CD14-positive monocyte (primary cell): ENCODE measurements around the gene DNAJC6. TPM values are rescaled to one million over a fixed set of nuclear protein-coding genes. Genes with fewer than 3 reads are reported as not detected.

Source experiments
- DNase-seq, 3 donors: peaks; one replicate each; pipeline ENCODE4 v3.0.0-alpha.2; 2011 to 2022
- H2AFZ ChIP-seq: 2 replicates; pipeline ENCODE4 v1.6.0; 2012; ENCODE audit warnings: mild to moderate bottlenecking, low read depth, low read length, inconsistent platforms; ENCODE audit not compliant: insufficient read depth, poor library complexity, severe bottlenecking
- H3K27ac ChIP-seq, 2 donors: 1 replicate in 1 of 2; 2 replicates in 1 of 2; pipeline ENCODE4 v1.5.1; 2012 to 2013; ENCODE audit warnings: low read length in 2 of 2, control low read depth in 1 of 2, inconsistent platforms in 1 of 2, low read depth in 1 of 2, mild to moderate bottlenecking in 1 of 2
- H3K27me3 ChIP-seq, 2 donors: one replicate each; pipeline versions ENCODE4 v1.6.0 to v1.6.1; 2011 to 2013; ENCODE audit warnings: low read length in 2 of 2; ENCODE audit not compliant: control insufficient read depth in 2 of 2, insufficient read depth in 2 of 2
- H3K36me3 ChIP-seq, 2 donors: replicated peaks in 1 of 2; 1 replicate in 1 of 2; 2 replicates in 1 of 2; pipeline versions ENCODE4 v1.5.1 to v1.6.1; 2012 to 2013; ENCODE audit warnings: low read length in 2 of 2, control low read depth in 1 of 2, inconsistent platforms in 1 of 2, mild to moderate bottlenecking in 1 of 2; ENCODE audit not compliant: insufficient read depth in 2 of 2, control insufficient read depth in 1 of 2
- H3K4me1 ChIP-seq, 2 donors: 1 replicate in 1 of 2; 2 replicates in 1 of 2; pipeline versions ENCODE4 v1.5.1 to v1.6.1; 2012 to 2013; ENCODE audit warnings: low read length in 2 of 2, control low read depth in 1 of 2, inconsistent platforms in 1 of 2, mild to moderate bottlenecking in 1 of 2, moderate library complexity in 1 of 2; ENCODE audit not compliant: insufficient read depth in 2 of 2, control insufficient read depth in 1 of 2
- H3K4me2 ChIP-seq: replicated peaks from 2 replicates; pipeline ENCODE3; 2012; ENCODE audit warnings: low read length, moderate library complexity, mild to moderate bottlenecking; ENCODE audit not compliant: poor library complexity, severe bottlenecking; ENCODE audit errors: extremely low read depth
- H3K4me3 ChIP-seq, 3 experiments: fragments of 200-600 bp in 1 of 3; sonication (generic) in 1 of 3; replicated peaks in 1 of 3; 1 replicate in 2 of 3; 2 replicates in 1 of 3; pipeline ENCODE4 v1.5.1; 2011 to 2013; ENCODE audit warnings: low read length in 3 of 3, mild to moderate bottlenecking in 3 of 3, control low read depth in 2 of 3, low read depth in 2 of 3, inconsistent platforms in 1 of 3, moderate library complexity in 1 of 3
- H3K79me2 ChIP-seq: 2 replicates; pipeline ENCODE4 v1.6.0; 2012; ENCODE audit warnings: mild to moderate bottlenecking, control low read depth, inconsistent platforms, low read length, moderate library complexity; ENCODE audit not compliant: insufficient read depth
- H3K9ac ChIP-seq: 2 replicates; pipeline ENCODE4 v1.6.0; 2017; ENCODE audit warnings: low read length, mild to moderate bottlenecking; ENCODE audit not compliant: insufficient read depth, poor library complexity, severe bottlenecking
- H3K9me3 ChIP-seq, 2 donors: replicated peaks in 1 of 2; 1 replicate in 1 of 2; 2 replicates in 1 of 2; pipeline versions ENCODE4 v1.5.1 to v1.6.1; 2012 to 2013; ENCODE audit warnings: low read length in 2 of 2, control low read depth in 1 of 2; ENCODE audit not compliant: control insufficient read depth in 1 of 2, insufficient read depth in 1 of 2
- H4K20me1 ChIP-seq: 2 replicates; pipeline ENCODE4 v1.6.0; 2012; ENCODE audit warnings: mild to moderate bottlenecking, low read length, control low read depth, moderate library complexity; ENCODE audit not compliant: insufficient read depth
- H3K27ac Mint-ChIP-seq, 7 donors: one replicate each; pipeline ENCODE4 v1.8.0; 2020; ENCODE audit warnings: mild to moderate bottlenecking in 7 of 7, mixed read lengths in 7 of 7, moderate library complexity in 6 of 7, inconsistent platforms in 2 of 7
- H3K27me3 Mint-ChIP-seq, 3 donors: one replicate each; pipeline ENCODE4 v1.8.0; 2021 to 2022; ENCODE audit warnings: low read depth in 3 of 3, mild to moderate bottlenecking in 3 of 3, mixed read lengths in 3 of 3, moderate library complexity in 3 of 3, inconsistent platforms in 1 of 3
- H3K36me3 Mint-ChIP-seq, 2 donors: one replicate each; pipeline ENCODE4 v1.8.0; 2020; ENCODE audit warnings: mixed read lengths in 2 of 2, inconsistent platforms in 1 of 2, mild to moderate bottlenecking in 1 of 2
- H3K4me1 Mint-ChIP-seq: one replicate; pipeline ENCODE4 v1.8.0; 2020; ENCODE audit warnings: mild to moderate bottlenecking, mixed read lengths
- H3K4me3 Mint-ChIP-seq, 2 donors: one replicate each; pipeline ENCODE4 v1.8.0; 2020; ENCODE audit warnings: mild to moderate bottlenecking in 2 of 2, mixed read lengths in 2 of 2, moderate library complexity in 1 of 2
- H3K9me3 Mint-ChIP-seq, 7 donors: one replicate each; pipeline ENCODE4 v1.8.0; 2020 to 2022; ENCODE audit warnings: mixed read lengths in 7 of 7, mild to moderate bottlenecking in 6 of 7, moderate library complexity in 6 of 7, inconsistent platforms in 2 of 7
- CTCF ChIP-seq: fragments of 200-600 bp; IDR thresholded peaks from one replicate; pipeline ENCODE4 v1.8.0; 2022; ENCODE audit warnings: antibody characterized with exemption, mild to moderate bottlenecking
- WGBS: methylation state at CpG from one replicate; pipeline ENCODE4 v1.1.5; 2013; ENCODE audit warnings: missing lambda C conversion rate; ENCODE audit not compliant: insufficient coverage; 5-methylcytosine and 5-hydroxymethylcytosine counted together
- intact Hi-C, 2 donors: fragments of 100-400 bp; cut with micrococcal nuclease; formaldehyde crosslinking; loops; one replicate each; pipeline versions ENCODE4 v1.15.0 to v1.15.1; 2023
- polyA plus RNA-seq, 3 donors: library from polyadenylated mRNA; depleted of rRNA in 1 of 3; unstranded in 2 of 3; stranded (reverse) in 1 of 3; fragments of 300-500 nt in 2 of 3; fragments of >200 nt in 1 of 3; fragmentation: Illumina TruSeq in 2 of 3; gene quantifications; 1 replicate in 2 of 3; 2 replicates in 1 of 3; pipeline ENCODE4 v1.2.3, GENCODE V29; 2012 to 2021

The DNAJC6 gene
- polyA plus RNA-seq, 3 donors: 0.05 TPM; not detected in 2

- WGBS: no CpG with 5 or more reads among the region's 2 CpGs
- no peak for DNase-seq
- Mint-ChIP-seq H3K4me1 (peaks cover 3% of the 10 kb centered on the region), H3K27ac (no peak overlapping the region), H3K27me3 (no peaks in the 10 kb centered on the region), H3K36me3 (no peaks in the 10 kb centered on the region), H3K4me3 (no peak overlapping the region), H3K9me3 (peaks cover 0 to 3% (median 0%) of the 10 kb centered on the region in 7 donors)
- Histone ChIP-seq H3K27ac (no peak overlapping the region), H3K9ac (no peak overlapping the region), H3K27me3 (no peaks in the 10 kb centered on the region), H3K4me3 (no peak overlapping the region), H3K9me3 (no peaks in the 10 kb centered on the region), H3K79me2 (no peaks in the 10 kb centered on the region), H3K36me3 (no peaks in the 10 kb centered on the region), H2AFZ (no peak overlapping the region), H3K4me2 (no peak overlapping the region), H4K20me1 (no peaks in the 10 kb centered on the region), H3K4me1 (no peaks in the 10 kb centered on the region)
- intact Hi-C loops: loop anchor here in 1 of 2 donors (10.0 kb wide), 1 partner anchor 1611 kb away; no protein-coding TSS in a partner anchor
- TF ChIP-seq CTCF: no peak
These were observed 36.8 kb downstream of the DNAJC6 start for GRCh38 chr1:65346190-65346589.

- intact Hi-C loops: no loop called here
- Histone ChIP-seq H3K27ac (no peak overlapping the region), H3K27me3 (no peaks in the 10 kb centered on the region)
These were observed 45.8 kb downstream of the DNAJC6 start for GRCh38 chr1:65355031-65355712.

More at GRCh38 chr1:65355031-65355712, 45.8 kb downstream of the DNAJC6 start:
- H3K4me3 Mint-ChIP-seq: no peak overlapping the region
- TF ChIP-seq CTCF: no peak
- H3K4me3 ChIP-seq: no peak overlapping the region
- H3K36me3 Mint-ChIP-seq: no peaks in the 10 kb centered on the region
- H3K9me3 ChIP-seq: no peaks in the 10 kb centered on the region
- H3K9me3 Mint-ChIP-seq: no peaks in the 10 kb centered on the region
- no peaks in the 10 kb centered on the region for H3K36me3 ChIP-seq
- H3K27me3 Mint-ChIP-seq: peaks cover 0 to 1% (median 0%) of the 10 kb centered on the region in 3 donors
- H4K20me1 ChIP-seq: no peaks in the 10 kb centered on the region
- 75% methylated on average over 3 of the region's 7 CpGs for WGBS
- H2AFZ ChIP-seq: no peak overlapping the region
- H3K4me2 ChIP-seq: no peak overlapping the region
- no peaks in the 10 kb centered on the region for H3K4me1 Mint-ChIP-seq
- H3K27ac Mint-ChIP-seq: no peak overlapping the region
- H3K4me1 ChIP-seq: no peaks in the 10 kb centered on the region
- DNase-seq: no peak
- no peak overlapping the region for H3K9ac ChIP-seq
- H3K79me2 ChIP-seq: no peaks in the 10 kb centered on the region
